A549 (cell line): Measurements from ENCODE around the gene AFAP1. TPM values are rescaled to one million over a fixed set of nuclear protein-coding genes. Genes with fewer than 3 reads are reported as not detected.
A peak's percentile ranks its signal among the peaks of the same experiment; 100 is the strongest.

ENCODE experiments used
- ATAC-seq, 2 experiments: fragments of 200-7000 bp in 1 of 2; fragments of >200 bp in 1 of 2; cut with Nextera tagmentation in 1 of 2; cut with Tn5 transposase in 1 of 2; 3 replicates each; pipeline versions ENCODE4 v1.8.0 to v1.9.1; 2018 to 2020; ENCODE audit warnings: mild to moderate bottlenecking in 1 of 2, moderate library complexity in 1 of 2
- CTCF ChIA-PET: fragments of 300-600 bp; sonication (Branson Sonifier 250); formaldehyde crosslinking; extraction: SDS; loops from one replicate; lab custom pipeline; 2021; ENCODE audit warnings: antibody characterized with exemption, inconsistent platforms; lab: Yijun Ruan, JAX
- POLR2A ChIA-PET: fragments of 350-600 bp; formaldehyde crosslinking; extraction: SDS; loops from one replicate; lab custom pipeline; 2021; ENCODE audit warnings: antibody characterized with exemption, inconsistent platforms; lab: Yijun Ruan, JAX
- DNase-seq, 2 experiments: peaks; one replicate each; pipeline versions ENCODE4 v3.0.0 to v3.0.0-alpha.2; 2011 to 2016; ENCODE audit warnings: low read depth in 1 of 2, low spot score in 1 of 2
- FAIRE-seq: peaks from 2 replicates; lab custom pipeline; 2011; peaks lifted over from hg19 to GRCh38; lab: Jason Lieb, UNC
- H3K27ac ChIP-seq, 2 experiments: fragments of >200 bp; sonication (Bioruptor Twin); formaldehyde crosslinking; 3 replicates each; pipeline ENCODE4 v1.5.1; 2016 to 2017
- H3K4me1 ChIP-seq: fragments of >200 bp; sonication (Bioruptor Twin); formaldehyde crosslinking; 3 replicates; pipeline ENCODE4 v1.6.1; 2016
- H3K4me2 ChIP-seq: fragments of >200 bp; sonication (Bioruptor Twin); formaldehyde crosslinking; 3 replicates; pipeline ENCODE4 v1.6.1; 2016
- H3K4me3 ChIP-seq: fragments of >200 bp; sonication (Bioruptor Twin); formaldehyde crosslinking; 3 replicates; pipeline ENCODE4 v1.5.1; 2016
- H3K9me3 ChIP-seq: fragments of >200 bp; sonication (Bioruptor Twin); formaldehyde crosslinking; 3 replicates; pipeline ENCODE4 v1.6.1; 2016
- CEBPB ChIP-seq, 2 experiments: fragments of >200 bp in 1 of 2; sonication (Bioruptor Twin) in 1 of 2; formaldehyde crosslinking in 1 of 2; IDR thresholded peaks; 2 replicates each; pipeline ENCODE4 v1.6.1; 2012 to 2016
- CHD2 ChIP-seq: fragments of 150-350 bp; IDR thresholded peaks from 2 replicates; pipeline ENCODE4 v1.6.1; 2014; ENCODE audit warnings: low read length; ENCODE audit not compliant: partially characterized antibody
- CHD4 ChIP-seq: fragments of 200-600 bp; sonication (generic); IDR thresholded peaks from 2 replicates; pipeline ENCODE4 v1.6.1; 2016; ENCODE audit warnings: antibody characterized with exemption, mild to moderate bottlenecking, borderline replicate concordance
- EHMT2 ChIP-seq: fragments of 200-600 bp; sonication (generic); IDR thresholded peaks from 2 replicates; pipeline ENCODE4 v1.6.1; 2016; ENCODE audit warnings: antibody characterized with exemption, low read depth, mild to moderate bottlenecking, moderate library complexity
- FOSB ChIP-seq: fragments of 250-450 bp; sonication (Bioruptor Pico); IDR thresholded peaks from 2 replicates; pipeline ENCODE4 v1.5.0; 2020; ENCODE audit warnings: mild to moderate bottlenecking, moderate library complexity
- FOSL2 ChIP-seq, 2 experiments: fragments of 450-650 bp in 1 of 2; fragments of >200 bp in 1 of 2; sonication (Bioruptor Twin) in 1 of 2; formaldehyde crosslinking; IDR thresholded peaks; 2 replicates each; pipeline versions ENCODE4 v1.5.0 to v1.6.1; 2016 to 2020; ENCODE audit warnings: mild to moderate bottlenecking in 1 of 2, moderate library complexity in 1 of 2
- FOXS1 ChIP-seq: fragments of 250-450 bp; sonication (Bioruptor Pico); IDR thresholded peaks from 2 replicates; pipeline ENCODE4 v1.5.0; 2020; ENCODE audit warnings: mild to moderate bottlenecking, moderate library complexity
- HEYL ChIP-seq: fragments of 250-450 bp; sonication (Bioruptor Pico); IDR thresholded peaks from 2 replicates; pipeline ENCODE4 v1.8.0; 2021; ENCODE audit warnings: mild to moderate bottlenecking, moderate library complexity
- HOXA7 ChIP-seq: fragments of 250-450 bp; sonication (Bioruptor Pico); IDR thresholded peaks from 2 replicates; pipeline ENCODE4 v1.5.0; 2020; ENCODE audit warnings: mild to moderate bottlenecking, moderate library complexity
- HOXB13 ChIP-seq: fragments of 250-450 bp; sonication (Bioruptor Pico); IDR thresholded peaks from 2 replicates; pipeline ENCODE4 v1.5.0; 2020; ENCODE audit warnings: low read depth, mild to moderate bottlenecking, moderate library complexity
- JUN ChIP-seq, 2 experiments: fragments of >200 bp; sonication (Bioruptor Twin); formaldehyde crosslinking; IDR thresholded peaks; 2 replicates in 1 of 2; 3 replicates in 1 of 2; pipeline ENCODE4 v1.6.1; 2016 to 2017
- KDM5A ChIP-seq: fragments of 200-600 bp; sonication (generic); IDR thresholded peaks from 2 replicates; pipeline ENCODE4 v1.6.1; 2016; ENCODE audit warnings: antibody characterized with exemption, mild to moderate bottlenecking
- MYC ChIP-seq: IDR thresholded peaks from 2 replicates; pipeline ENCODE4 v1.6.1; 2012; ENCODE audit warnings: mild to moderate bottlenecking, inconsistent platforms, low read length, improper control_type of control experiment, borderline replicate concordance
- POLR2A ChIP-seq: IDR thresholded peaks from 2 replicates; pipeline ENCODE4 v1.6.1; 2012; ENCODE audit warnings: mild to moderate bottlenecking, low read length
- RCOR1 ChIP-seq: fragments of 150-350 bp; IDR thresholded peaks from 2 replicates; pipeline ENCODE4 v1.6.1; 2014; ENCODE audit warnings: antibody characterized with exemption, low read length, low read depth
- RFX5 ChIP-seq: fragments of 450-650 bp; IDR thresholded peaks from 2 replicates; pipeline ENCODE4 v1.7.1; 2014; ENCODE audit warnings: antibody characterized with exemption, mild to moderate bottlenecking, moderate library complexity
- RNF2 ChIP-seq: fragments of 200-600 bp; sonication (generic); IDR thresholded peaks from 2 replicates; pipeline ENCODE4 v1.6.1; 2016; ENCODE audit warnings: low read depth, mild to moderate bottlenecking, antibody characterized with exemption, moderate library complexity, borderline replicate concordance
- ZC3H11A ChIP-seq: fragments of 450-650 bp; IDR thresholded peaks from 2 replicates; pipeline ENCODE4 v1.6.1; 2014; ENCODE audit warnings: antibody characterized with exemption, mild to moderate bottlenecking
- ZSCAN20 ChIP-seq: fragments of 250-450 bp; sonication (Bioruptor Pico); IDR thresholded peaks from 2 replicates; pipeline ENCODE4 v1.8.0; 2022; ENCODE audit warnings: mild to moderate bottlenecking, moderate library complexity
- WGBS: methylation state at CpG from one replicate; pipeline ENCODE4 v1.1.6; 2017; ENCODE audit errors: missing lambda C conversion rate; 5-methylcytosine and 5-hydroxymethylcytosine counted together
- polyA plus RNA-seq, 4 experiments: library from polyadenylated mRNA; depleted of rRNA in 3 of 4; stranded (reverse); fragments of >200 nt; fragmentation: RNase III in 1 of 4; extraction: RNeasy Plus Mini Kit Qiagen cat#74134 plus additional on column Dnase treatment in 1 of 4; gene quantifications; 2 replicates in 3 of 4; 3 replicates in 1 of 4; pipeline ENCODE4 v1.2.3, GENCODE V29; 2011 to 2017
- TF ChIP-seq, protein P1 (sequence below): fragments of 450-650 bp; IDR thresholded peaks from 2 replicates; pipeline ENCODE4 v1.6.1; 2014; ENCODE audit warnings: antibody characterized with exemption
- TF ChIP-seq, protein P2 (sequence below): fragments of 250-450 bp; sonication (Bioruptor Pico); IDR thresholded peaks from 2 replicates; pipeline ENCODE4 v1.5.0; 2021; ENCODE audit warnings: mild to moderate bottlenecking, moderate library complexity, borderline replicate concordance
- TF ChIP-seq, protein P3 (sequence below): fragments of 150-350 bp; IDR thresholded peaks from 2 replicates; pipeline ENCODE4 v1.6.1; 2014; ENCODE audit warnings: low read depth, mild to moderate bottlenecking, low read length
- TF ChIP-seq, protein P4 (sequence below): IDR thresholded peaks from 2 replicates; pipeline ENCODE4 v1.6.1; 2012

AFAP1 gene
- polyA plus RNA-seq, 2 of the 4 experiments (the other 2 are of a cell fraction), result 25.4 to 29.6 TPM

DNA sequence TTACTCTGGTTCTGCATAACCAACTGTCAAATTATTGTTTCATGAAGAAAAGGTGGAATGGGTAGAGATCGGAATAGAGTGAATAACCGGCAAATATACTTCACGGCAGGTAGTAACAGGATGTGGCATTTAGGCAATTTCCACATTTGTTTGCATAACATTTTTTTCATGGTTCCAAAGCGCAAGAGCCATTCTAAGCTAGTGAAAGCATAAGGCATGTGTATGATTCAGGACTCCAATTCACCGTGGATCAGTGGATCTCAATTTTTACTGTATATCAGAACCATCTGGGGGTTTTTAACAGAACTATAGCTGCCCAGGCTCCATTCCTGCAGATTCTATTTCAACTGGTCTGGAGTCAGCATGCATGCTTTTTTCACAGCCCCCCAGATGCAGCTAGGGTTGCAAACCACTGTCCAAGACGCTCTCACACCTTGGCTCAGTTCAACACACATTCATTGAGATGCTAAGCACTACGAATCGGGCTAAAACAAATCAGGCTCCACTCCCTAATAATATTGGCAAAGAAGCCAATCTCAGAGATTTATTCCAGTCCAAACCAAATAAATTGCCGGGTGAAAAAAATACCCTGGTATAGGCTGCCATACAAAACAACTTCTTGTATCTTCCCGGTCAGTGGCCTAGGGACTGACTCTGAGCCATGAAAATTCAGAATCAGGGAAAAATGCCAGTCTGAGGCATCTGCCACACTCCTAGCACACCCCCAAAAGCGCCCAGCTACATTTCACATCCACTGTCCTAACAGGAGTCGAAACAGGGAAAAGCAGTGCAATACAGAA is 30.0 kb downstream of the AFAP1 start:
- 48% methylated on average over 12 of the region's 12 CpGs for WGBS
- FAIRE-seq (no peak), DNase-seq (no peak), ATAC-seq (peak in 1 of 2 experiments; percentile 4; a peak in 1 of 6 replicates)
- POLR2A ChIA-PET, result interaction anchor here (1.0 kb wide), 1 partner anchor 67 kb away, joined by 3 read pairs; no protein-coding TSS in a partner anchor
- TF ChIP-seq JUN (IDR thresholded peaks at IDR 0.05) (0 out of 5 replicates have a peak, but pooled peaks of 1 of the 2 experiments have one; percentile 7), POLR2A (no peak), FOXS1 (CRISPR knock-in tag) (no peak), EHMT2 (no peak), RNF2 (no peak), CEBPB (IDR thresholded peaks at IDR 0.05) (peak in 1 of 2 experiments; percentile 36; a peak in 2 of 4 replicates), HOXA7 (CRISPR knock-in tag) (no peak)
- Histone ChIP-seq H3K4me1 (peaks cover 94% of the 10 kb centered on the region), H3K4me2 (peak overlapping the region; percentile 86), H3K9me3 (no peaks in the 10 kb centered on the region), H3K4me3 (peak overlapping the region; percentile 24; the same call in 2 of the 3 replicates), H3K27ac (peak overlapping the region; percentile 76 to 79)
- CTCF ChIA-PET, result interaction anchor here (0.7 to 2.0 kb wide), 5 partner anchors 20 to 105 kb away, joined by 3 to 9 read pairs (median 4); no protein-coding TSS in a partner anchor

DNA sequence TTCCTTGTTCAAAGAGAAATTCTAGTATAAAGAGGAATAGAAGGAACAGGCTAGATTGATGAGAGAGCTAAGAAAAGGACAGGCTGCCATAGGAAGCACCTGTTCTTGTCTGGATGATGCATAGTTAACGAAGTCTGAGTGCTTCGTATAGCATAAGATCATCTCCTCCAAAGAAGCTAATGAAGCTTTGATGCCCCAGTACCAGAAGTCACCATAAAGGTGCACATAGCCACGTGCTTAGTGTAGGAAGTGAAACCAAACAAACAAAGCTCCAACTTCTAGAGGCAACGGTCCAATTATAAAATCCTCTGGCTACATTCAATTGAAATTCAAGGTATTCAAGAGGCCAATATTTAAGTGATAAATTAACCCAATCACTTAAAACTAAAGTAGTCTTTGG is 31.0 kb downstream of the AFAP1 start:
- 50% methylated on average over 4 of the region's 4 CpGs for WGBS
- TF ChIP-seq ZSCAN20 (CRISPR knock-in tag), result no peak
- no peak for TF ChIP-seq HEYL (CRISPR knock-in tag)
- no peak for TF ChIP-seq CHD4
- TF ChIP-seq FOSB (CRISPR knock-in tag), result no peak
- TF ChIP-seq FOSL2 (IDR thresholded peaks at IDR 0.05), result no peak
- TF ChIP-seq FOSL2 (CRISPR knock-in tag; IDR thresholded peaks at IDR 0.05), result no peak
- no peak for TF ChIP-seq ZC3H11A
- TF ChIP-seq FOXS1 (CRISPR knock-in tag), result no peak
- H3K9me3 ChIP-seq, result no peaks in the 10 kb centered on the region
- ATAC-seq (no peak), DNase-seq (no peak), FAIRE-seq (no peak)
- H3K27ac ChIP-seq, result peak overlapping the region; percentile 18 to 79; a peak in 4 of 6 replicates
- no peak overlapping the region for H3K4me3 ChIP-seq
- ChIA-PET POLR2A (no interaction called here), CTCF (interaction anchor here (1.1 to 2.0 kb wide), 5 partner anchors 17 to 104 kb away, joined by 3 to 9 read pairs (median 5); no protein-coding TSS in a partner anchor)
- peak overlapping the region; percentile 86 for H3K4me2 ChIP-seq
- peaks cover 99% of the 10 kb centered on the region for H3K4me1 ChIP-seq

DNA sequence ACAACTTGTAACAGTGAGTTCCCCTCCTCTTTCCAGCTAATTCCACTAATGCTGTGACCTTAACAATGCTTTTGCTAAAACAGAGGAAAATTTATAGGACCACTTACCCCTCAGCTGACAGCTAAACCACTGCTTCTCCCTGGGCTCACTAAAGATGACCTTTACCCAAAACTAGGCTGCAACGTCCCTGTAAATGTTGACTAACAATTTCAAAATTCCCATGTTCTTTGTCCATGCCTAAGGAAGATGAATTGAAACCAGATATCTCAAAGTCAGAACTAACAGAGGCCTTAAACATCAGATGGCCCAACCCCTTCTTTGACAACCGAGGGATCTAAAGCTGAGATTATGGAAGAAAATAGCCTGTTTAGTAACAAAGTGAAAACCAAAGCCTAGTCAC is 32.5 kb downstream of the AFAP1 start:
- peaks cover 99% of the 10 kb centered on the region for H3K4me1 ChIP-seq
- 21% methylated on average over 2 of the region's 2 CpGs for WGBS
- POLR2A ChIA-PET, result no interaction called here

More for the DNA sequence above, 32.5 kb downstream of the AFAP1 start:
- FAIRE-seq (no peak), ATAC-seq (no peak), DNase-seq (no peak)
- Histone ChIP-seq H3K27ac (peak overlapping the region; percentile 32 to 82; a peak in 3 of 6 replicates), H3K9me3 (no peaks in the 10 kb centered on the region), H3K4me2 (peak overlapping the region; percentile 66), H3K4me3 (no peak overlapping the region)
- TF ChIP-seq KDM5A, result no peak
- TF ChIP-seq, protein P1, sequence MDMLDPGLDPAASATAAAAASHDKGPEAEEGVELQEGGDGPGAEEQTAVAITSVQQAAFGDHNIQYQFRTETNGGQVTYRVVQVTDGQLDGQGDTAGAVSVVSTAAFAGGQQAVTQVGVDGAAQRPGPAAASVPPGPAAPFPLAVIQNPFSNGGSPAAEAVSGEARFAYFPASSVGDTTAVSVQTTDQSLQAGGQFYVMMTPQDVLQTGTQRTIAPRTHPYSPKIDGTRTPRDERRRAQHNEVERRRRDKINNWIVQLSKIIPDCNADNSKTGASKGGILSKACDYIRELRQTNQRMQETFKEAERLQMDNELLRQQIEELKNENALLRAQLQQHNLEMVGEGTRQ, result no peak
- no peak for TF ChIP-seq HOXB13 (CRISPR knock-in tag)
- TF ChIP-seq, protein P2, sequence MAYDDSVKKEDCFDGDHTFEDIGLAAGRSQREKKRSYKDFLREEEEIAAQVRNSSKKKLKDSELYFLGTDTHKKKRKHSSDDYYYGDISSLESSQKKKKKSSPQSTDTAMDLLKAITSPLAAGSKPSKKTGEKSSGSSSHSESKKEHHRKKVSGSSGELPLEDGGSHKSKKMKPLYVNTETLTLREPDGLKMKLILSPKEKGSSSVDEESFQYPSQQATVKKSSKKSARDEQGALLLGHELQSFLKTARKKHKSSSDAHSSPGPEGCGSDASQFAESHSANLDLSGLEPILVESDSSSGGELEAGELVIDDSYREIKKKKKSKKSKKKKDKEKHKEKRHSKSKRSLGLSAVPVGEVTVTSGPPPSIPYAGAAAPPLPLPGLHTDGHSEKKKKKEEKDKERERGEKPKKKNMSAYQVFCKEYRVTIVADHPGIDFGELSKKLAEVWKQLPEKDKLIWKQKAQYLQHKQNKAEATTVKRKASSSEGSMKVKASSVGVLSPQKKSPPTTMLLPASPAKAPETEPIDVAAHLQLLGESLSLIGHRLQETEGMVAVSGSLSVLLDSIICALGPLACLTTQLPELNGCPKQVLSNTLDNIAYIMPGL (CRISPR knock-in tag), result no peak
- no peak for TF ChIP-seq RCOR1
- TF ChIP-seq RFX5, result no peak
- TF ChIP-seq CHD2, result no peak
- TF ChIP-seq, protein P3, sequence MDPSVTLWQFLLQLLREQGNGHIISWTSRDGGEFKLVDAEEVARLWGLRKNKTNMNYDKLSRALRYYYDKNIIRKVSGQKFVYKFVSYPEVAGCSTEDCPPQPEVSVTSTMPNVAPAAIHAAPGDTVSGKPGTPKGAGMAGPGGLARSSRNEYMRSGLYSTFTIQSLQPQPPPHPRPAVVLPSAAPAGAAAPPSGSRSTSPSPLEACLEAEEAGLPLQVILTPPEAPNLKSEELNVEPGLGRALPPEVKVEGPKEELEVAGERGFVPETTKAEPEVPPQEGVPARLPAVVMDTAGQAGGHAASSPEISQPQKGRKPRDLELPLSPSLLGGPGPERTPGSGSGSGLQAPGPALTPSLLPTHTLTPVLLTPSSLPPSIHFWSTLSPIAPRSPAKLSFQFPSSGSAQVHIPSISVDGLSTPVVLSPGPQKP, result no peak
- TF ChIP-seq, protein P4, sequence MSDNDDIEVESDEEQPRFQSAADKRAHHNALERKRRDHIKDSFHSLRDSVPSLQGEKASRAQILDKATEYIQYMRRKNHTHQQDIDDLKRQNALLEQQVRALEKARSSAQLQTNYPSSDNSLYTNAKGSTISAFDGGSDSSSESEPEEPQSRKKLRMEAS, result no peak
- no peak for TF ChIP-seq MYC
- CTCF ChIA-PET, result interaction anchor here (0.6 to 1.4 kb wide), 5 partner anchors 12 to 30 kb away, joined by 3 to 5 read pairs (median 3); no protein-coding TSS in a partner anchor
